GM23248 (cell line): ENCODE measurements around the gene DIP2A.

Experiments used
- EZH2 ChIP-seq: fragments of 200-600 bp; sonication (generic); IDR thresholded peaks from 2 replicates; pipeline ENCODE4 v1.6.1; 2018; ENCODE audit warnings: antibody characterized with exemption, mild to moderate bottlenecking; ENCODE audit not compliant: insufficient read depth, poor library complexity, severe bottlenecking
- EZH2phosphoT487 ChIP-seq: fragments of 200-600 bp; sonication (generic); IDR thresholded peaks from 2 replicates; pipeline ENCODE4 v1.6.1; 2018; ENCODE audit warnings: antibody characterized with exemption, moderate library complexity, mild to moderate bottlenecking, low read depth; ENCODE audit not compliant: insufficient read depth

DNA sequence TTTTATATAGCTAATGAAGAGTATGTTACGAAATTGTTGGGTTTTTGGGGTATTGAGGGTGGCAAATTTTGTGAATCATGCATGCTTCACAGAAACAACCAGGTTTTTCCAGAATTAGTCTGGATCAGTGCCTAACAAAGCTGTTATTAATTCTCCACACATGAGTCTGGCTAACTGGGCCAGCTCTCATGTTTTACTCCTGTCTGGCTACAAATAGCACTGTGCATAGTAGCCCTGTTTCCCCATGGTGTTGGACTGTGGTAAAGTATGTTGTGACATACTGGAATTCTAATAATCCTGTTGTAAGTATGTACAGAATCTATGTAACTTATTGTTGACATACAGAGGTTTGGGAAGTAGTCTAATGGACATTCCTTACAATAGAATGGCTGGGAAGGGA is 110.4 kb downstream of the DIP2A start:
- TF ChIP-seq EZH2phosphoT487 (no peak), EZH2 (no peak)
